ENCODE data around the gene TGFBR3. TPM values are rescaled to one million over a fixed set of nuclear protein-coding genes. Genes with fewer than 3 reads are reported as not detected.

Gene TGFBR3
- total RNA-seq, 1 donor, result 32.2 TPM

- Histone ChIP-seq H3K4me1 (ENCODE audit: insufficient read depth, low read length) (peaks cover 30% of the 10 kb centered on the region), H4K20me1 (ENCODE audit: insufficient read depth, low read length) (peaks cover 3% of the 10 kb centered on the region), H3K27me3 (ENCODE audit: insufficient read depth, low read length) (no peaks in the 10 kb centered on the region), H3K4me2 (ENCODE audit: insufficient read depth, low read length) (no peak overlapping the region), H3K27ac (ENCODE audit: low read depth, low read length) (no peak overlapping the region), H3K4me3 (ENCODE audit: insufficient read depth, low read length) (no peak overlapping the region), H2AFZ (ENCODE audit: low read length) (no peak overlapping the region), H3K36me3 (ENCODE audit: insufficient read depth, low read length) (no peaks in the 10 kb centered on the region), H3K79me2 (ENCODE audit: insufficient read depth, low read length) (peaks cover 8% of the 10 kb centered on the region), H3K9me3 (ENCODE audit: low read depth, low read length) (no peaks in the 10 kb centered on the region)
- no peak for DNase-seq (ENCODE audit: insufficient read length, low spot score, missing footprints)
- TF ChIP-seq CTCF (IDR thresholded peaks at IDR 0.05; ENCODE audit: extremely low read depth, low read depth, low read length), result no peak
These were observed 140.9 kb downstream of the TGFBR3 start for GRCh38 chr1:91744953-91745639.

- H3K4me1 ChIP-seq (ENCODE audit: insufficient read depth, low read length), result peaks cover 27% of the 10 kb centered on the region
These were observed 143.1 kb downstream of the TGFBR3 start for GRCh38 chr1:91742848-91743292.

GRCh38 chr1:91741906-91742305 is 144.0 kb downstream of the TGFBR3 start:
- no peak overlapping the region for H3K4me2 ChIP-seq (ENCODE audit: insufficient read depth, low read length)
- H3K4me1 ChIP-seq (ENCODE audit: insufficient read depth, low read length), result peaks cover 33% of the 10 kb centered on the region
- H3K36me3 ChIP-seq (ENCODE audit: insufficient read depth, low read length), result no peaks in the 10 kb centered on the region
- no peaks in the 10 kb centered on the region for H3K27me3 ChIP-seq (ENCODE audit: insufficient read depth, low read length)
- H3K9me3 ChIP-seq (ENCODE audit: low read depth, low read length), result no peaks in the 10 kb centered on the region
- TF ChIP-seq CTCF (IDR thresholded peaks at IDR 0.05; ENCODE audit: extremely low read depth, low read depth, low read length), result no peak
- no peak for DNase-seq (ENCODE audit: insufficient read length, low spot score, missing footprints)
- H2AFZ ChIP-seq (ENCODE audit: low read length), result no peak overlapping the region
- H3K4me3 ChIP-seq (ENCODE audit: insufficient read depth, low read length), result no peak overlapping the region
- H3K27ac ChIP-seq (ENCODE audit: low read depth, low read length), result no peak overlapping the region
- H3K79me2 ChIP-seq (ENCODE audit: insufficient read depth, low read length), result peaks cover 4% of the 10 kb centered on the region
- H4K20me1 ChIP-seq (ENCODE audit: insufficient read depth, low read length), result no peaks in the 10 kb centered on the region

More at GRCh38 chr1:91742848-91743292, 143.1 kb downstream of the TGFBR3 start:
- H3K9me3 ChIP-seq (ENCODE audit: low read depth, low read length), result no peaks in the 10 kb centered on the region
- no peak overlapping the region for H2AFZ ChIP-seq (ENCODE audit: low read length)
- peak overlapping the region; percentile 43 for H3K4me2 ChIP-seq (ENCODE audit: insufficient read depth, low read length)
- no peaks in the 10 kb centered on the region for H3K36me3 ChIP-seq (ENCODE audit: insufficient read depth, low read length)
- no peak overlapping the region for H3K4me3 ChIP-seq (ENCODE audit: insufficient read depth, low read length)
- H3K27me3 ChIP-seq (ENCODE audit: insufficient read depth, low read length), result no peaks in the 10 kb centered on the region
- H4K20me1 ChIP-seq (ENCODE audit: insufficient read depth, low read length), result no peaks in the 10 kb centered on the region
- DNase-seq (ENCODE audit: insufficient read length, low spot score, missing footprints), result no peak
- peaks cover 4% of the 10 kb centered on the region for H3K79me2 ChIP-seq (ENCODE audit: insufficient read depth, low read length)
- no peak for TF ChIP-seq CTCF (IDR thresholded peaks at IDR 0.05; ENCODE audit: extremely low read depth, low read depth, low read length)
- H3K27ac ChIP-seq (ENCODE audit: low read depth, low read length), result no peak overlapping the region

- peak; percentile 72 for DNase-seq (ENCODE audit: insufficient read length, low spot score, missing footprints)
- no peaks in the 10 kb centered on the region for H3K27me3 ChIP-seq (ENCODE audit: insufficient read depth, low read length)
- no peak overlapping the region for H3K27ac ChIP-seq (ENCODE audit: low read depth, low read length)
- H3K9me3 ChIP-seq (ENCODE audit: low read depth, low read length), result no peaks in the 10 kb centered on the region
- H3K4me3 ChIP-seq (ENCODE audit: insufficient read depth, low read length), result no peak overlapping the region
- no peaks in the 10 kb centered on the region for H4K20me1 ChIP-seq (ENCODE audit: insufficient read depth, low read length)
- H3K79me2 ChIP-seq (ENCODE audit: insufficient read depth, low read length), result peaks cover 4% of the 10 kb centered on the region
- no peak overlapping the region for H2AFZ ChIP-seq (ENCODE audit: low read length)
- no peak overlapping the region for H3K4me2 ChIP-seq (ENCODE audit: insufficient read depth, low read length)
- H3K4me1 ChIP-seq (ENCODE audit: insufficient read depth, low read length), result peaks cover 39% of the 10 kb centered on the region
- no peaks in the 10 kb centered on the region for H3K36me3 ChIP-seq (ENCODE audit: insufficient read depth, low read length)
- no peak for TF ChIP-seq CTCF (IDR thresholded peaks at IDR 0.05; ENCODE audit: extremely low read depth, low read depth, low read length)
These were observed 144.7 kb downstream of the TGFBR3 start for GRCh38 chr1:91741301-91741700.
